Measurements from ENCODE around the gene CFAP99.
"Not testable (repeated sequence)": the region's sequence is repeated elsewhere in the genome, so short reads cannot be mapped to it uniquely, and the experiment has no call there.

The CFAP99 gene

DNA sequence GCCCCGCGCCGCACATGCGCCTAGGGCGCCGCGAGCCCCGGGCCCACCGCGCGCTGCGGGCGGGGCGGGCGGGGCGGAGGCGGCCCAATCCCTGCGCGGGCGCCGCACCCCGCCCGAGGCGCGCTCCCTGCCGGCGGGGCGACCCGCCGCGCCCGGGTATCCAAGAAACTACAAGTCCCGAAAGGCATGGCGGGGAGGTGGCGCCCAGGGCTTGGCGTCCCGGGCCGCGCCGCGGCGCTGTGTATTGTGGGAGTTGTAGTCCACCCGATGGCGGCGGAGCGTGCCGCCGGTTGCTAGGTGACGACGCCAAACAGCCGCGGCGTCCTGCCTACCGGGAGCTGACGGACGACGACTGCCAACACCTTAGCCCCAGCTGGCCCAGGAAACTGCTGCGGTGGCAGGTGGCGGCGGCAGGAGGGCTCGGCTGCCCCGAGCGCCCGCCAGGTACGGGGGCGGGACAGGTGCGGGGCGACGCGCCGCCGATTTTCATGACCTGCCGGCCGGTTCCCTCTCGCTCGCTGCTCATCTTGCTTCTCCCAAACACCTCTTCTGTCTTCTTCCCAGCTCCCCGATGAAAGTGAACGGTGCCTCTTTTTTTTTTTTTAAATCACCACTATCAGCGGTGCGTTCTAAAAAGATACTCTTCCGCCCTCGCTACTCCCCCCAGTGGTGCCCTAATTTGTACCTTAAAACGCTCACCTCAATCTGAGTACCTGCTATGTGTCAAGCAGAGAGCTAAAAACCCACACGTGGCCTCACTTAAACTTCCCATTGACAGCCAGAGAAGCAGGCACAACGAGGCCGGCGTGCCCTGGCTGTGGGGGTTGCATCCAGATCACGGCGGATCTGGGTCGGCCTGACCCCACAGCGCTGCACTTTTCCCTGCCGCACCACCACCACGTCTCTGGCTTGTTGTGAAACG is at the start of gene CFAP99:
Gene CFAP99, plus strand, starts transcription at position 306 of the 922 bp plus-strand sequence.
- DNase-seq = peak; percentile 63 to 91

- DNase-seq = no peak
Observed at GRCh38 chr4:2370597-2371320, 48.0 kb upstream of the CFAP99 start.

DNA sequence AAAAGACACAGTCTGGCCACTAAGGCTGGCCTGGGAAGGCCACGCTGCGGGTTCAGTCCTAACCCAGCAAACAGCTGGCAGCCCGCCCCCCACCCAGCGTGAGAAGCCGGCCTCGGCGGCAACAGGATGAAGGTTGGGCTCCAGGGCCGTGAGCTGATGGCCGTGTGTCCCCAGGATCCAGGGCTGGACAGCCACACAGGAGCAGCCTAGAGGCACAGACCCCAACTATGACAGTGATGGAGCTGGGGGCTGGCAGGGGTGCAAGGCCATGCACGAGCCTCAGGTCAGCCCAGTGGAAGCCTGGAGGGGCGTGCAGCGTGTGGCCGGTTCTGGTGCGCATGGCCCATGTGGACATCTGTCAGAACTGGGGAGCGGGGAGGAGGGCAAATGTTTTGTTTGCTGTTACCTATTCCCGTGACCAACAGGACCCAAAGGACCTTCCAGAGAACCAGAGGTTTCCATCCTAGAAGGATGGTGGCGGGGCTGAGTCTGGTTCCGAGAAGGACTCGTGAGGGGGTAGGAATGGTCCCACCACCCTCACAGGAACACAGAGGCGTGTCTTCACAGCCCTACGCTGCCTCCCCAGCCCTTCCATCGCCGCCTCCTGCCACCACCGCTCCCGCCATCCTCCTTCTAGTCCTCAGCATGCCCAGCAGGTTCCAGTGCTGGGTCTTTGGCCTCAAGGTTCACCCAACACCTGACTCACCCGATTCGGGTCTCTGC is 46.8 kb upstream of the CFAP99 start:
- no peak for DNase-seq

DNA sequence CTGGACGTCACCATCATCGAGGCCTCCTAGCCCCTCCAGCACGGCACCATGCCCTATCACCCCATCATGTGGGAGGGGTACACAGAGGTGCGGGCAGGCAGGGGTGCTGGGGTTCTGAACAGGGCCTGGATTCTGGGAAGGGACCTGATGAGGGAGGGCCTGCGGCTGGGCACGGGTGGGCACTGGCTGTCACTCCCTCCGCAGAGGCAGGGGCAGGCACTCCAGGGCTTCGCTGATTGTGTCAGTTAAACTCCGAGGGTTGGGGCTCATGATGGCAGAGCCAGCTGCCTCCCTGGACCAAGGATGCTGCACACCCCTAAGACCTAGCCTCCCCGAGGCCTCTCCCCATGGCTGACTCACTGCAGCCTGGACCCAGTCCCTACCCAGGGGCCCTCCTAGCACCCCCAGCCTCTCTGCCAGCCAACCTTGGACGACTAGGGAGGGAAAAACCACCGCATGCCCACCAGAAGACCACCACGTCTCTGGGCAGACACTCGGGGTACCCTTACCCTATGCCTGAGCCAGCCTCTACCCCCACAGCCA is 46.2 kb upstream of the CFAP99 start:
- DNase-seq = no peak

GRCh38 chr4:2373532-2373931 is 45.2 kb upstream of the CFAP99 start:
- DNase-seq = no peak

DNA sequence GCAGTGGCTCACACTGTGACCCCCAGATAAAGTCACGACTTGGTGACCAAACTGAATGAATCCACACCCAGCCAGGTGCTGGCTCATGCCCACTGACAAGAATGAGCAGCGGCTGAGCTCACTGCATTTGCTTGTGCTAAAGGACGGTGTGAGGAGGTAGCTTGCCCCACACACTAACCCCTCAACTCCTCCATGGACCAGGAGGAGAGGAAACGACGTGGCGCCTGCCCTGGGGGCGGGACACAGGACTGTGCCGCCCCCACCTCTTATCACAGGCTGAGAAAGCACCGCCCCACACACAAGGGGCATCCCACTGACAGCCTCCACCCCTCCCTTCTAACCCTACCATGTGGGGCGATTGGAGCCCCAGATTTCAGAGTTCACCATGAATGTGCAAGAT is 43.3 kb upstream of the CFAP99 start:
- DNase-seq = no peak

DNA sequence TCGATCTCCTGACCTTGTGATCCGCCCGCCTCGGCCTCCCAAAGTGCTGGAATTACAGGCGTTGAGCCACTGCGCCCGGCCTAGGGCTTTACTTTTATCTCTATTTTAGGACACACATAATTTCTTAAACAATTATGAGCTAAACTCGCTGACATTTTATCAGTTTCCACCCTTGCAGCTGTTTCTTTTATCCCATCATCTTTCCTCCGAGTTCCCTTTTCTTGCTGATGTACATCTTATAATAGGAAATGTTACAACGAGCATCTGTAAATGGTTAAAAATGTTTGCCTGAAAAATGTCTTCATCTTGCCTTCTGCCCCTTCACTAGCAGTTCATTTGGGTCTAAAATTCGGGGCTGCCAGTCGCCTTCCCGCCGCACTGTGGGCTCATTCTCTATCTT is 41.5 kb upstream of the CFAP99 start:
- no peak for DNase-seq

- DNase-seq = no peak
Observed at GRCh38 chr4:2378401-2378800, 40.4 kb upstream of the CFAP99 start.

- DNase-seq = no peak
Observed at GRCh38 chr4:2378898-2379297, 39.9 kb upstream of the CFAP99 start.

DNA sequence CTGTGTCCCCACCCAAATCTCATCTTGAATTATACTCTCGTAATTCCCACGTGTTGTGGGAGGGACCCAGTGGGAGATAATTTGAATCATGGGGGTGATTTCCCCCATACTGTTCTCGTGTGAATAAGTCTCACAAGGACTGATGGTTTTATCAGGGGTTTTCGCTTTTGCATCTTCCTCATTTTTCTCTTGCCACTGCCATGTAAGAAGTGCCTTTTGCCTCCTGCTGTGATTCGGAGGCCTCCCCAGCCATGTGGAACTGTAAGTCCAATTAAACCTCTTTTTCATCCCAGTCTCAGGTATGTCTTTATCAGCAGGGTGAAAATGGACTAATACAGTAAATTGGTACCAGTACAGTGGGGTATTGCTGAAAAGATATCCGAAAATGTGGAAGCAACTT is 38.2 kb upstream of the CFAP99 start:
- not testable (repeated sequence) for DNase-seq

DNA sequence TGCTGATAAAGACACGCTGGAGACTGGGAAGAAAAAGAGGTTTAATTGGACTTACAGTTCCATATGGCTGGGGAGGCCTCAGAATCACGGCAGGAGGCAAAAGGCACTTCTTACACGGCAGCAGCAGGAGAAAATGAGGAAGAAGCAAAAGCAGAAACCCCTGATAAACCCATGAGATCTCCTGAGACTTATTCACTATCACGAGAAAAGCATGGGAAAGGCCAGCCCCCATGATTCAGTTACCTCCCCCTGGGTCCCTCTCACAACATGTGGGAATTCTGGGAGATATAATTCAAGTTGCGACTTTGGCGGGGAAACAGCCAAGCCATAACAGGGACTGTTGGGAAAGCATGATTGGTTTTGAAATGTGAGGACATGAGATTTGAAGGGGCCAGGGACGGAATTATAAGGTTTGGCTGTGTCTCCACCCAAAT is 36.0 kb upstream of the CFAP99 start:
- not testable (repeated sequence) for DNase-seq

DNA sequence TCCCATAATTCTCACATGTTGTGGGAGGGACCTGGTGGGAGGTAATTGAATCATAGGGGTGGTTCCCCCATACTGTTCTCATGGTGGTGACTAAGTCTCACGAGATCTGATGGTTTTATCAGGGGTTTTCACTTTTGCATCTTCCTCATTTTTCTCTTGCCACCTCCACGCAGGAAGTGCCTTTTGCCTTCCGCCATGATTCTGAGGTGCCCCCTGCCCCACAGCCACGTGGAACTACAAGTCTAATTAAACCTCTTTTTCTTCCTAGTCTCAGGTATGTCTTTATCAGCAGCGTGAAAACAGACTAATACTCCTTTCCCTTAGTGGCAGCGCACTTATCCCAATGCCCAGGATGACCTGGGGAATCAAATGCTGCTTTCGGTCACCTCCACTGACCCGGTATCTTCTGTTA is 35.5 kb upstream of the CFAP99 start:
- DNase-seq = not testable (repeated sequence)

GRCh38 chr4:2383760-2384159 is 35.0 kb upstream of the CFAP99 start:
- no peak for DNase-seq

GRCh38 chr4:2384245-2384644 is 34.5 kb upstream of the CFAP99 start:
- DNase-seq = no peak

GRCh38 chr4:2385516-2385915 is 33.2 kb upstream of the CFAP99 start:
- DNase-seq = no peak

DNA sequence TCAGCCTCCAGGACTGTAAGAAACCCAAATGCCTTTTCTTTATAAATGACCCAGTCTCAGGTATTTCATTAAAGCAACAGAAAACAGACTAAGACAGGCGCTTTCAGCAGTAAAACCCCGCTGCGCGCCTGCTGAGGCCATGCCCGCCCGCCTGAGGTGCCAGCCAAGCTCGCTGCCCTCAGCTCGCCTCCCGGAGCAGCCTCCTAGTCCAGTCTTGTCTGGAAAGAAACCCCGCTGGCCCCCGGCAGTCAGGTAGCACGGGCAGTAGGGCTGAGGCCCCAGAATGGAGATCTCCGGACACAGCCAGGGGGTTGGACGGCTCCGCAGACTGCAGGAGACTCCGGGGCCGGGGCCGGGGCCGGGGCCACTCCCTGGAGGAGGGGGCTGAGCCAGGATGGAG is 32.0 kb upstream of the CFAP99 start:
- DNase-seq = no peak

DNA sequence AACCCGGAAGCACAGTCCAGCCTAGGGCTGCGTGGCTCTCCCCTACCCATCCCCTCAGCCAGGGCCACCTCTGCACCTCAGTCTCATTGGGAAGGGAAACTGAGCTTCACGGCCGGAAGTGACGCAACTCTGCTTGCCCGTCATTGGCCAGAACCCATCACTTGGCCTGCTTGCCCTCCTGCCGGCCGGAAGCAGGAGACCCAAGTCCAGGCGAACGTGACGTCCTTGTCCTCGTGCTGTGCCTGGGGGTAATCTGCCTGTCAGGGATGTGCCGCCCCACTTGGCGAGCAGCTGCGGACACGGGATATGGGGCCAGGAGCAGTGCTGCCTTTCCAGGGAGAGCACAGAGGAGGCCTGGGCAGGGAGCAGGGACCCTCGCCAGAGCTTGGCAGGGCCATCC is 31.5 kb upstream of the CFAP99 start:
- DNase-seq = no peak

- no peak for DNase-seq
Observed at GRCh38 chr4:2387829-2388228, 30.9 kb upstream of the CFAP99 start.

- DNase-seq = no peak
Observed at GRCh38 chr4:2388429-2389182, 30.1 kb upstream of the CFAP99 start.

GRCh38 chr4:2389691-2390090 is 29.1 kb upstream of the CFAP99 start:
- no peak for DNase-seq

GRCh38 chr4:2390146-2390545 is 28.6 kb upstream of the CFAP99 start:
- DNase-seq = no peak

GRCh38 chr4:2390784-2391421 is 27.9 kb upstream of the CFAP99 start:
- no peak for DNase-seq

Measured in NCI-H446 (cell line).